Cardiac muscle cell (in vitro differentiated cells and primary cell): Measurements from ENCODE around the gene MACIR. TPM values are rescaled to one million over a fixed set of nuclear protein-coding genes. Genes with fewer than 3 reads are reported as not detected.

Experiments
- DNase-seq, 2 donors: peaks; one replicate each; pipeline versions ENCODE4 v3.0.0 to v3.0.0-alpha.2; 2010 to 2017; ENCODE audit warnings: low read depth in 1 of 2, low spot score in 1 of 2
- H3K27ac ChIP-seq: fragments of 200-600 bp; sonication (generic); 2 replicates; pipeline ENCODE4 v1.5.1; 2016
- H3K27me3 ChIP-seq: fragments of 200-600 bp; sonication (generic); 2 replicates; pipeline ENCODE4 v1.6.0; 2016; ENCODE audit warnings: control low read depth
- H3K36me3 ChIP-seq: fragments of 200-600 bp; sonication (generic); 2 replicates; pipeline ENCODE4 v1.5.1; 2016; ENCODE audit warnings: control low read depth
- H3K4me1 ChIP-seq: fragments of 200-600 bp; sonication (generic); 2 replicates; pipeline ENCODE4 v1.8.1; 2017; ENCODE audit warnings: low read depth, mild to moderate bottlenecking, mixed run types
- H3K4me3 ChIP-seq: fragments of 200-600 bp; sonication (generic); 2 replicates; pipeline ENCODE4 v1.5.1; 2016; ENCODE audit warnings: mild to moderate bottlenecking
- H3K9me3 ChIP-seq: fragments of 200-600 bp; sonication (generic); 2 replicates; pipeline ENCODE4 v1.5.1; 2017; ENCODE audit warnings: low read depth, mild to moderate bottlenecking, control low read depth
- polyA plus RNA-seq: library from polyadenylated mRNA; unstranded; fragments of >200 nt; fragmentation: Nextera tagmentation; extraction: Ambion mirVana; gene quantifications from 2 replicates; pipeline ENCODE4 v1.2.1, GENCODE V29; 2016
- total RNA-seq: library from RNA; depleted of rRNA; stranded (reverse); fragments of >200 nt; gene quantifications from 2 replicates; pipeline ENCODE4 v1.2.3, GENCODE V29; 2016
- TF ChIP-seq, protein P1 (sequence below): IDR thresholded peaks from 2 replicates; pipeline ENCODE4 v1.5.1; 2012; ENCODE audit warnings: low read depth, mild to moderate bottlenecking, low read length

MACIR gene
- total and polyA plus RNA-seq, 2 experiments from 2014 or later = 9.6 to 11.6 TPM

DNA sequence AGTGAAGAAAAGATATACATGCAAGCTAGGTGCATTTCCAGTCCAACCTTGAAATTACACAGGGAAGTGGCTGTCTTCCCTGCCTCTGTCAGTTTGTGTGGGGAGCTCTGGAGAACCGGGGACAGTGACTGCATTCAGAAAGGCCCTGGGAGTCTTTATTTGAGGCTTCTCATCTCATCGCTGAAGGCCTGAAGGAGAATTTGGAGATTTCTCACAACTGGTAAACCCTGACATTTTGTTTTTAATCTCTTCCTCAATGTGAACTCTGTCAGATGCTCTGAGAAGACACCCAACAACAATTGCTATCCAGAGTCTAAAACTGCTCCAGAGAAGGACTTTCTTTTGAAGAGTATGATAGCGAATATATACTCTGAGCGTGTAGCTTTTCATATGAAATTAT is 33.0 kb downstream of the MACIR start:
- Histone ChIP-seq H3K9me3 (no peaks in the 10 kb centered on the region), H3K4me1 (peaks cover 8% of the 10 kb centered on the region)

DNA sequence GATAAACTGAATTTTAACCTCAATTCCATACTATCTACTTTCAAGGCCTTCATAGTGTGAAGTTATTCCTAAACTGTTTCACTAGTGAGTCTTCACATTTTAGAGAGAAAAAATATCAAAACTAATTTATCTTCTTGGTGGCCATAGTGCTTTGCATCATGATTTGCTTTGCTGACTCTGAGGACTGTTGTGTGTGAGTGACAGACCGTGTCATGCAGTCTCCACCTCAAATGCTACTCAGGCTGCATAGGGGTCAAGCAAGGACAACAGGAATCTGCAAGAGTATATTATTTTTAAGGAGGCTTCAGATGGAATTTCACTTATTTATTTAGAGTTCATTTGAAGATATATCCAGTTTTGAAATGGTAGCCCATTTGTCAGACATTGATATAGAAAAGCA is 34.5 kb downstream of the MACIR start:
- H3K4me1 ChIP-seq = peaks cover 7% of the 10 kb centered on the region
- no peaks in the 10 kb centered on the region for H3K9me3 ChIP-seq

More for the DNA sequence above, 33.0 kb downstream of the MACIR start:
- no peaks in the 10 kb centered on the region for H3K36me3 ChIP-seq
- H3K27ac ChIP-seq = no peak overlapping the region
- TF ChIP-seq, protein P1, sequence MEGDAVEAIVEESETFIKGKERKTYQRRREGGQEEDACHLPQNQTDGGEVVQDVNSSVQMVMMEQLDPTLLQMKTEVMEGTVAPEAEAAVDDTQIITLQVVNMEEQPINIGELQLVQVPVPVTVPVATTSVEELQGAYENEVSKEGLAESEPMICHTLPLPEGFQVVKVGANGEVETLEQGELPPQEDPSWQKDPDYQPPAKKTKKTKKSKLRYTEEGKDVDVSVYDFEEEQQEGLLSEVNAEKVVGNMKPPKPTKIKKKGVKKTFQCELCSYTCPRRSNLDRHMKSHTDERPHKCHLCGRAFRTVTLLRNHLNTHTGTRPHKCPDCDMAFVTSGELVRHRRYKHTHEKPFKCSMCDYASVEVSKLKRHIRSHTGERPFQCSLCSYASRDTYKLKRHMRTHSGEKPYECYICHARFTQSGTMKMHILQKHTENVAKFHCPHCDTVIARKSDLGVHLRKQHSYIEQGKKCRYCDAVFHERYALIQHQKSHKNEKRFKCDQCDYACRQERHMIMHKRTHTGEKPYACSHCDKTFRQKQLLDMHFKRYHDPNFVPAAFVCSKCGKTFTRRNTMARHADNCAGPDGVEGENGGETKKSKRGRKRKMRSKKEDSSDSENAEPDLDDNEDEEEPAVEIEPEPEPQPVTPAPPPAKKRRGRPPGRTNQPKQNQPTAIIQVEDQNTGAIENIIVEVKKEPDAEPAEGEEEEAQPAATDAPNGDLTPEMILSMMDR = no peak
- no peak for DNase-seq
- no peak overlapping the region for H3K4me3 ChIP-seq
- no peaks in the 10 kb centered on the region for H3K27me3 ChIP-seq

GRCh38 chr5:103293719-103294118 is 35.2 kb downstream of the MACIR start:
- Histone ChIP-seq H3K27me3 (no peaks in the 10 kb centered on the region), H3K27ac (no peak overlapping the region), H3K4me3 (no peak overlapping the region), H3K4me1 (peaks cover under 1% of the 10 kb centered on the region), H3K9me3 (no peaks in the 10 kb centered on the region), H3K36me3 (no peaks in the 10 kb centered on the region)
- TF ChIP-seq, protein P1 = no peak
- peak in 1 of 2 donors; percentile 46 for DNase-seq

More for the DNA sequence above, 34.5 kb downstream of the MACIR start:
- DNase-seq = no peak
- no peak overlapping the region for H3K27ac ChIP-seq
- H3K27me3 ChIP-seq = no peaks in the 10 kb centered on the region
- no peaks in the 10 kb centered on the region for H3K36me3 ChIP-seq
- TF ChIP-seq, protein P1 = no peak
- no peak overlapping the region for H3K4me3 ChIP-seq

DNA sequence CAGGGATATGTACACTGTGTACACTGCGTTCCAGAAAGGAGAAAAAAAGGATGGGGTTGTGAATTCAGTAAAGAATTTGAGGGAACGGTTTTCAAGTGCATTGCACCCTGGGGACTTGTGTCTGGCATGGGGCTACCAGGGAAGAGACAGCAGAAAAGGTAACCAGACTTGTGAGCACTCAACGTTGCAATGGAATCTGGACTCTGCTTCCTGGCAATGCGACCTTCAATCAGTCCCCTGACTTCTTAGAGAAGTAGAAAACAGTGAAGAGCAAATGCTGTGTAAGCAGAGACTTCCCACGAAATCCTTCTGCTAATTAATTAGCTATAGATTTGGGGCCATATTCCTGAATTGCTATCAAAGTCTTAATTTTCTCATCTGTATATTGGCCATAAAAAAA is 36.3 kb downstream of the MACIR start:
- no peaks in the 10 kb centered on the region for H3K4me1 ChIP-seq
- no peaks in the 10 kb centered on the region for H3K27me3 ChIP-seq
- DNase-seq = no peak
- H3K4me3 ChIP-seq = no peak overlapping the region
- no peaks in the 10 kb centered on the region for H3K9me3 ChIP-seq
- H3K36me3 ChIP-seq = no peaks in the 10 kb centered on the region
- H3K27ac ChIP-seq = no peak overlapping the region
- TF ChIP-seq, protein P1 = no peak

- H3K4me1 ChIP-seq = no peaks in the 10 kb centered on the region
- H3K9me3 ChIP-seq = no peaks in the 10 kb centered on the region
- no peak overlapping the region for H3K4me3 ChIP-seq
- H3K27me3 ChIP-seq = no peaks in the 10 kb centered on the region
- no peak for DNase-seq
- no peak overlapping the region for H3K27ac ChIP-seq
- TF ChIP-seq, protein P1 = no peak
- H3K36me3 ChIP-seq = no peaks in the 10 kb centered on the region
Observed at GRCh38 chr5:103295424-103295823, 36.9 kb downstream of the MACIR start.

GRCh38 chr5:103295871-103296270 is 37.3 kb downstream of the MACIR start:
- Histone ChIP-seq H3K4me1 (no peaks in the 10 kb centered on the region), H3K27me3 (no peaks in the 10 kb centered on the region), H3K27ac (no peak overlapping the region), H3K36me3 (no peaks in the 10 kb centered on the region), H3K4me3 (no peak overlapping the region), H3K9me3 (no peaks in the 10 kb centered on the region)
- TF ChIP-seq, protein P1 = no peak
- DNase-seq = no peak
